Measurements from ENCODE around the gene RASD2. TPM values are rescaled to one million over a fixed set of nuclear protein-coding genes. Genes with fewer than 3 reads are reported as not detected.

RASD2 gene
- total RNA-seq, 1 donor from 2014 or later: 0.24 TPM

DNA sequence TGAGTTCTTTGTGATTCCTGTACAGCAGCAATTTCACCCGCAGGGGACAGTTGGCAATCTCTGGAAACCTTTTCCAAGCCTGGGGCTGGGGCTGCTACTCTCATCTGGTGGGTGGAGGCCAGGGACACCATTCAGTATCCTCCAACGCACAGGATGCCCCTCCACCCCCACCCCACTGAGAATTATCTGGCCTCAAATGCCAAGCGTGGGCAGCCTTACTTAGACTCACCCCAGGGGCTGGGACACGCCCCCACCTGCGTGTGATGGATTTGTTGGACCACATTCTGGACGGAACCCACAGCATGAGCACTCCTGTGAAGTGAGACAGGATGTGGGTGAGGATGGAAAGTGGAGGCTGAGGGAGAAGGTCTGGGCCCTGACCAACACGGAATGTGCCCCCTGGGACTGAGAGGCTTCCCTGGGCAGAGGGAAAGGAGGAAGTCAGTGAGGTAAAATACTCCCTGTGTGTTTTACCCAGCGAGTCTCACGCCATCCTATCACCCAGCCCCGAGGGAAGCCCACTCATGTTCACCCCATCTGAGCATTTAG is 13.7 kb downstream of the RASD2 start:
- Mint-ChIP-seq H3K4me1 (ENCODE audit: unreplicated experiment) (peaks cover 6% of the 10 kb centered on the region), H3K27me3 (peaks cover 14% of the 10 kb centered on the region), H3K27ac (no peak overlapping the region), H3K4me3 (no peak overlapping the region), H3K9me3 (no peaks in the 10 kb centered on the region), H3K36me3 (no peaks in the 10 kb centered on the region)
- TF ChIP-seq, protein P1, sequence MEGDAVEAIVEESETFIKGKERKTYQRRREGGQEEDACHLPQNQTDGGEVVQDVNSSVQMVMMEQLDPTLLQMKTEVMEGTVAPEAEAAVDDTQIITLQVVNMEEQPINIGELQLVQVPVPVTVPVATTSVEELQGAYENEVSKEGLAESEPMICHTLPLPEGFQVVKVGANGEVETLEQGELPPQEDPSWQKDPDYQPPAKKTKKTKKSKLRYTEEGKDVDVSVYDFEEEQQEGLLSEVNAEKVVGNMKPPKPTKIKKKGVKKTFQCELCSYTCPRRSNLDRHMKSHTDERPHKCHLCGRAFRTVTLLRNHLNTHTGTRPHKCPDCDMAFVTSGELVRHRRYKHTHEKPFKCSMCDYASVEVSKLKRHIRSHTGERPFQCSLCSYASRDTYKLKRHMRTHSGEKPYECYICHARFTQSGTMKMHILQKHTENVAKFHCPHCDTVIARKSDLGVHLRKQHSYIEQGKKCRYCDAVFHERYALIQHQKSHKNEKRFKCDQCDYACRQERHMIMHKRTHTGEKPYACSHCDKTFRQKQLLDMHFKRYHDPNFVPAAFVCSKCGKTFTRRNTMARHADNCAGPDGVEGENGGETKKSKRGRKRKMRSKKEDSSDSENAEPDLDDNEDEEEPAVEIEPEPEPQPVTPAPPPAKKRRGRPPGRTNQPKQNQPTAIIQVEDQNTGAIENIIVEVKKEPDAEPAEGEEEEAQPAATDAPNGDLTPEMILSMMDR (conservative IDR thresholded peaks at IDR 0.05): no peak
- DNase-seq (ENCODE audit: extremely low spot score, unreplicated experiment): no peak

DNA sequence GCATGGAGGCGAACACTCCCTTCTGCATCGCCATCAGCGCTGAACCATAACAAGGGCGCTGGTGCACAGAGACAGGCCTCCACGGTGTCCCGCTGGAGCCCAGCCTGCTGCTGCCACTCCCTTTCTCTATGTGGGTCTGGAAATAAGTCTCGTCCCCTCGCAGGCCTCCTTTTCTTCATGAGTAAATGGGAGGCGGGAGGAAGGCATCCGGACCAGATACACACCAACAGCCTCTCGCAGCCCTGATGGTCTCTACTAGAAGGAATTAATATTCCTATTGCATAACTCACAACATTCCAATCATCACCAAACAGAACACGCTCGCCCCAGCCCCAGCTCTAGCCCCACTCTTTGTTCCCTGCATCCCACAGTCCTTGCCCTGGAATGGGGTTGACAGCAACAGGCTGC is 14.9 kb downstream of the RASD2 start:
- TF ChIP-seq, protein P1 (conservative IDR thresholded peaks at IDR 0.05): no peak
- no peak overlapping the region for H3K4me3 Mint-ChIP-seq
- H3K27me3 Mint-ChIP-seq: peaks cover 20% of the 10 kb centered on the region
- no peak overlapping the region for H3K27ac Mint-ChIP-seq
- H3K36me3 Mint-ChIP-seq: no peaks in the 10 kb centered on the region
- H3K9me3 Mint-ChIP-seq: no peaks in the 10 kb centered on the region
- DNase-seq (ENCODE audit: extremely low spot score, unreplicated experiment): no peak
- H3K4me1 Mint-ChIP-seq (ENCODE audit: unreplicated experiment): peaks cover 5% of the 10 kb centered on the region

DNA sequence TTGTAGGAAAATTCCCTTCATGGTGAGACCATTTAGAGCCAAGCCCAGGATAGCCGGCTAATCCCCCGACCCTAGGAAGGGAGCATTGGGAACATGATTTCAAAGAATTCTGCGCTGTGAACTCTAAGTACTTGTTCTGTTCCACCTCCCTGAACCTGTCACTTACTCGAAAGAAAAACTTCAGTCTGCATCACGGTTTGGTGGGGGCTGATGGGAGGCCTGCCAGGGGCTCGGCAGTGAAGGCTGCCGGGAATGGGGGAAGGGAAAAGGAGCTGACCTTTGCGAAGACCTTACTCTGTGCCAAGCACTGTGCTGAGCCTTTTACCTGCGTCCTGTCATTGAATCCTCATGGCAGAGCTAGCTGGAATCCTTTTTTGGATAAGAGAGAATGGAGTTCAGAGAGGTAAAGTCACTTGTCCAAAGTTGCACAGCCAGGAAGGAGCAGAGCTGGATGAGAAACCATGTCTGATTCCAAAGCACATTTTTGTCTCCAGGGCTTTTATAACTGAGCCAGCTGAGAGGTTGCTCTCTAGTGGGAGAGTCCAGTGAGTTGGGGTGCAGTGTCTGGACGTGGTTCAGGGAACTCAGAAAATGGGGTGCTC is 15.4 kb downstream of the RASD2 start:
- TF ChIP-seq, protein P1 (conservative IDR thresholded peaks at IDR 0.05): no peak
- no peak overlapping the region for H3K27ac Mint-ChIP-seq
- H3K4me3 Mint-ChIP-seq: no peak overlapping the region
- no peaks in the 10 kb centered on the region for H3K9me3 Mint-ChIP-seq
- H3K36me3 Mint-ChIP-seq: no peaks in the 10 kb centered on the region
- H3K27me3 Mint-ChIP-seq: peaks cover 20% of the 10 kb centered on the region
- no peak for DNase-seq (ENCODE audit: extremely low spot score, unreplicated experiment)
- peaks cover 5% of the 10 kb centered on the region for H3K4me1 Mint-ChIP-seq (ENCODE audit: unreplicated experiment)

DNA sequence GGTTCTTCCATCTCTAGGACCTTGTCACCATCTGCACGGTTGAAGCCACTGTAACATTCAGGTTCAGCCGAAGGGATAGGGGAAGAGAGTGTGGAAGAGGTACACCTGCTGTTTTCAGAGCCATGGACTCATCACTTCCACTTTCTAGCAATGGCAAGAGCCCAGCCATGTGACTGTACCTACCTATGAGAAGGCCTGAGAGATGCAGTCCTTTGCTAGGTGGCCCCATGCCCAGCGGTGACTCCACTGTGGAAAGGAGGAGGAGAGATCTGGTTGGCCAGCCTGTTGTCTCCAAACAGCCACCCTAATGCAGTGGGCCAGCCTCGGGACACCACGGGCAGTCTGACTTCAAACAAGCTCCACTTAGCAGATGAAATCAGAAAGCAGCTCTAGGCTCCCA is 16.0 kb downstream of the RASD2 start:
- Mint-ChIP-seq H3K4me1 (ENCODE audit: unreplicated experiment) (peaks cover 9% of the 10 kb centered on the region), H3K36me3 (no peaks in the 10 kb centered on the region), H3K27me3 (peaks cover 20% of the 10 kb centered on the region), H3K4me3 (no peak overlapping the region), H3K27ac (no peak overlapping the region), H3K9me3 (no peaks in the 10 kb centered on the region)
- TF ChIP-seq, protein P1 (conservative IDR thresholded peaks at IDR 0.05): no peak
- DNase-seq (ENCODE audit: extremely low spot score, unreplicated experiment): no peak

DNA sequence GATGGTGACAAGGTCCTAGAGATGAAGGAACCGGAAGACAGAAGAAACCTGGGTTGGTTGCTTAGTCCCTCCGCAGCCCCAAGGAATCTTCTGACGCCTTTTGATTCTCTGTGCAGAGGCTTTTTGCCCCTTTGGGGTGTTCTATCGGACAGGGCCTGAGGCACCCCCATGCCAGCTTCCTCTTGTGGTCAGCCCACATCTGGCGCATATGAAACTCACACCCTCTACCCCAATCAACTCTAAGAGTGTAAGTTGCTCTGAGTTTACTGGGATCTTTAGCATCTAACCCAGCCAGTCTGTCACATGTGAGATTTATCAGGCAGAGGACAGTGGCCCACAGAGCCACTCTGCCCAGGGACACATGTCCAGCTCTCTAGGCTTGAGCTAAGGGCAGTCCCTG is 17.4 kb downstream of the RASD2 start:
- no peaks in the 10 kb centered on the region for H3K9me3 Mint-ChIP-seq
- TF ChIP-seq, protein P1 (conservative IDR thresholded peaks at IDR 0.05): no peak
- H3K4me1 Mint-ChIP-seq (ENCODE audit: unreplicated experiment): peaks cover 15% of the 10 kb centered on the region
- H3K27ac Mint-ChIP-seq: no peak overlapping the region
- no peak for DNase-seq (ENCODE audit: extremely low spot score, unreplicated experiment)
- H3K27me3 Mint-ChIP-seq: peaks cover 22% of the 10 kb centered on the region
- no peaks in the 10 kb centered on the region for H3K36me3 Mint-ChIP-seq
- no peak overlapping the region for H3K4me3 Mint-ChIP-seq

Measured in type B pancreatic cell (in vitro differentiated cells).